Inflammatory macrophage (primary cell): ENCODE results near the gene KRT7.
A peak's percentile ranks its signal among the peaks of the same experiment; 100 is the strongest.
"Not testable (repeated sequence)": the region's sequence is repeated elsewhere in the genome, so short reads cannot be mapped to it uniquely, and the experiment has no call there.

ENCODE experiments used
- DNase-seq, 2 donors: peaks; one replicate each; pipeline ENCODE4 v3.0.0-alpha.2; 2020 to 2022

The KRT7 gene

GRCh38 chr12:52245962-52246569 is 13.0 kb downstream of the KRT7 start:
- no peak for DNase-seq

- DNase-seq = no peak
Measured at GRCh38 chr12:52246720-52247621, 13.9 kb downstream of the KRT7 start.

GRCh38 chr12:52247622-52248540 is 14.8 kb downstream of the KRT7 start:
- no peak for DNase-seq

- no peak for DNase-seq
Measured at GRCh38 chr12:52248541-52249461, 15.8 kb downstream of the KRT7 start.

GRCh38 chr12:52249511-52250047 is 16.5 kb downstream of the KRT7 start:
- no peak for DNase-seq

- DNase-seq = no peak
Measured at GRCh38 chr12:52250048-52250990, 17.3 kb downstream of the KRT7 start.

- peak in 1 of 2 donors; percentile 41 for DNase-seq
Measured at GRCh38 chr12:52251367-52252051, 18.5 kb downstream of the KRT7 start.

- not testable (repeated sequence) for DNase-seq
Measured at GRCh38 chr12:52252175-52252615, 19.2 kb downstream of the KRT7 start.

GRCh38 chr12:52252728-52253343 is 19.8 kb downstream of the KRT7 start:
- DNase-seq = no peak

- no peak for DNase-seq
Measured at GRCh38 chr12:52253391-52254179, 20.5 kb downstream of the KRT7 start.

GRCh38 chr12:52254180-52254964 is 21.3 kb downstream of the KRT7 start:
- DNase-seq = no peak

GRCh38 chr12:52254965-52255751 is 22.1 kb downstream of the KRT7 start:
- DNase-seq = no peak

- DNase-seq = no peak
Measured at GRCh38 chr12:52255926-52256583, 23.0 kb downstream of the KRT7 start.

- DNase-seq = no peak
Measured at GRCh38 chr12:52256584-52256935, 23.5 kb downstream of the KRT7 start.

- DNase-seq = peak in 1 of 2 donors; percentile 18
Measured at GRCh38 chr12:52257074-52257551, 24.1 kb downstream of the KRT7 start.

GRCh38 chr12:52257922-52258321 is 24.9 kb downstream of the KRT7 start:
- DNase-seq = not testable (repeated sequence)
